SK-N-SH (cell line): ENCODE data around the gene PLCB3. TPM values are rescaled to one million over a fixed set of nuclear protein-coding genes. Genes with fewer than 3 reads are reported as not detected.

Experiments used
- CTCF ChIA-PET: fragments of 300-600, 350-600 bp; formaldehyde crosslinking; extraction: SDS; loops from one replicate; lab custom pipeline; 2021; lab: Yijun Ruan, JAX
- POLR2A ChIA-PET: fragments of 350-600 bp; sonication (Branson Sonifier 250); formaldehyde crosslinking; extraction: SDS; loops from one replicate; lab custom pipeline; 2020; ENCODE audit warnings: antibody characterized with exemption, inconsistent platforms; lab: Yijun Ruan, JAX
- DNase-seq: peaks from one replicate; pipeline ENCODE4 v3.0.0; 2012
- H2AFZ ChIP-seq: fragments of 200-600 bp; sonication (generic); 2 replicates; pipeline ENCODE4 v1.8.1; 2016; ENCODE audit warnings: antibody characterized with exemption, mild to moderate bottlenecking, low read depth
- H3F3A ChIP-seq: fragments of 200-600 bp; sonication (generic); replicated peaks from 2 replicates; pipeline ENCODE3; 2016; ENCODE audit warnings: antibody characterized with exemption, mild to moderate bottlenecking; ENCODE audit not compliant: insufficient read depth
- H3K27ac ChIP-seq, 2 experiments: fragments of 200-500 bp in 1 of 2; fragments of 200-600 bp in 1 of 2; sonication (Bioruptor generic) in 1 of 2; sonication (generic), shearing (Covaris generic) in 1 of 2; 2 replicates each; pipeline versions ENCODE4 v1.5.1 to v1.6.1; 2014 to 2016; ENCODE audit warnings: low read depth in 2 of 2, inconsistent platforms in 1 of 2, low read length in 1 of 2, mild to moderate bottlenecking in 1 of 2, mixed read lengths in 1 of 2
- H3K27me3 ChIP-seq: fragments of 200-600 bp; sonication (generic), shearing (Covaris generic); 2 replicates; pipeline ENCODE4 v1.6.1; 2016; ENCODE audit warnings: mixed run types; ENCODE audit not compliant: insufficient read depth
- H3K36me3 ChIP-seq, 2 experiments: fragments of 200-500 bp in 1 of 2; fragments of 200-600 bp in 1 of 2; sonication (Bioruptor generic) in 1 of 2; sonication (generic) in 1 of 2; replicated peaks in 1 of 2; 2 replicates each; pipeline versions ENCODE3 to v1.5.1; 2014 to 2016; ENCODE audit warnings: low read length in 1 of 2, mild to moderate bottlenecking in 1 of 2; ENCODE audit not compliant: insufficient read depth in 2 of 2, control insufficient read depth in 1 of 2
- H3K4me1 ChIP-seq, 2 experiments: fragments of 200-500 bp in 1 of 2; fragments of 200-600 bp in 1 of 2; sonication (Bioruptor generic) in 1 of 2; sonication (generic), shearing (Covaris generic) in 1 of 2; 2 replicates each; pipeline versions ENCODE4 v1.5.1 to v1.6.1; 2014 to 2016; ENCODE audit warnings: low read depth in 1 of 2, low read length in 1 of 2, mixed run types in 1 of 2; ENCODE audit not compliant: insufficient read depth in 2 of 2, control insufficient read depth in 1 of 2
- H3K4me2 ChIP-seq: fragments of 200-600 bp; sonication (generic), shearing (Covaris generic); 2 replicates; pipeline ENCODE4 v1.6.1; 2017; ENCODE audit warnings: mixed run types
- H3K4me3 ChIP-seq, 2 experiments: fragments of 200-500 bp in 1 of 2; fragments of 200-600 bp in 1 of 2; sonication (Bioruptor generic) in 1 of 2; sonication (generic), shearing (Covaris generic) in 1 of 2; 2 replicates each; pipeline versions ENCODE4 v1.5.1 to v1.8.1; 2014 to 2016; ENCODE audit warnings: low read depth in 2 of 2, inconsistent platforms in 1 of 2, low read length in 1 of 2, mild to moderate bottlenecking in 1 of 2, mixed read lengths in 1 of 2, moderate library complexity in 1 of 2
- H3K79me2 ChIP-seq: fragments of 200-600 bp; sonication (generic); 2 replicates; pipeline ENCODE4 v1.8.1; 2017; ENCODE audit warnings: mild to moderate bottlenecking; ENCODE audit not compliant: insufficient read depth
- H3K9ac ChIP-seq: fragments of 200-600 bp; sonication (generic); 2 replicates; pipeline ENCODE4 v1.6.1; 2017; ENCODE audit warnings: mixed run types
- H3K9me2 ChIP-seq: fragments of 200-600 bp; sonication (generic); 2 replicates; pipeline ENCODE4 v1.6.1; 2017; ENCODE audit warnings: mixed run types
- H3K9me3 ChIP-seq: fragments of 200-600 bp; sonication (generic); 2 replicates; pipeline ENCODE4 v1.6.1; 2017; ENCODE audit warnings: mixed run types, mild to moderate bottlenecking, moderate library complexity
- H4K20me1 ChIP-seq: fragments of 200-600 bp; sonication (generic); 2 replicates; pipeline ENCODE4 v1.6.1; 2017; ENCODE audit warnings: mild to moderate bottlenecking, mixed run types; ENCODE audit not compliant: insufficient read depth
- CTCF ChIP-seq: fragments of 200-600 bp; sonication (generic); IDR thresholded peaks from 2 replicates; pipeline ENCODE4 v1.6.1; 2017; ENCODE audit warnings: antibody characterized with exemption, mild to moderate bottlenecking, moderate library complexity
- MAX ChIP-seq: IDR thresholded peaks from 2 replicates; pipeline ENCODE4 v1.4.0; 2012; ENCODE audit warnings: low read depth
- MXI1 ChIP-seq: IDR thresholded peaks from 2 replicates; pipeline ENCODE4 v1.6.1; 2012; ENCODE audit warnings: mild to moderate bottlenecking, low read depth, low read length, improper control_type of control experiment
- POLR2AphosphoS5 ChIP-seq: IDR thresholded peaks from 2 replicates; pipeline ENCODE4 v1.6.1; 2012; ENCODE audit warnings: low read depth, low read length
- RAD21 ChIP-seq: IDR thresholded peaks from 2 replicates; pipeline ENCODE4 v1.6.1; 2012; ENCODE audit warnings: mild to moderate bottlenecking, low read length
- RCOR1 ChIP-seq: fragments of 150-350 bp; IDR thresholded peaks from 2 replicates; pipeline ENCODE4 v1.6.1; 2017; ENCODE audit warnings: antibody characterized with exemption, low read length
- RXRA ChIP-seq: IDR thresholded peaks from 2 replicates; pipeline ENCODE4 v1.4.0; 2012; ENCODE audit warnings: low read depth, mild to moderate bottlenecking, borderline replicate concordance
- SIN3A ChIP-seq: IDR thresholded peaks from 2 replicates; pipeline ENCODE4 v1.6.1; 2012; ENCODE audit warnings: low read depth, mild to moderate bottlenecking, low read length, moderate library complexity, borderline replicate concordance
- SMC3 ChIP-seq: IDR thresholded peaks from 2 replicates; pipeline ENCODE4 v1.6.1; 2012; ENCODE audit warnings: low read depth, low read length, improper control_type of control experiment
- TAF1 ChIP-seq: IDR thresholded peaks from 2 replicates; pipeline ENCODE4 v1.6.1; 2012; ENCODE audit warnings: low read depth, mild to moderate bottlenecking, low read length, moderate library complexity, borderline replicate concordance
- TEAD4 ChIP-seq: IDR thresholded peaks from 2 replicates; pipeline ENCODE4 v1.4.0; 2012; ENCODE audit warnings: mild to moderate bottlenecking, borderline replicate concordance; ENCODE audit not compliant: insufficient read depth
- WGBS: methylation state at CpG from one replicate; pipeline ENCODE4 v1.1.6; 2017; ENCODE audit warnings: low lambda C conversion rate; 5-methylcytosine and 5-hydroxymethylcytosine counted together
- polyA plus RNA-seq, 3 experiments: library from polyadenylated mRNA; depleted of rRNA; stranded (reverse); fragments of >200 nt; gene quantifications; 2 replicates each; pipeline ENCODE4 v1.2.3, GENCODE V29; 2012
- TF ChIP-seq, protein P1 (sequence below): IDR thresholded peaks from 2 replicates; pipeline ENCODE4 v1.4.0; 2012; ENCODE audit warnings: low read depth, borderline replicate concordance

The PLCB3 gene
- polyA plus RNA-seq, 1 of the 3 experiments (the other 2 are of a cell fraction) = 30.4 TPM

GRCh38 chr11:64304316-64305072 lies 53.2 kb downstream of the PLCB3 start:
- WGBS = under 1% methylated on average over 41 of the region's 46 CpGs
- Histone ChIP-seq H3K9me3 (no peaks in the 10 kb centered on the region), H3K4me2 (peak overlapping the region; percentile 84), H3K9me2 (no peaks in the 10 kb centered on the region), H3K4me1 (peaks cover 5 to 18% of the 10 kb centered on the region in 2 experiments; a peak in 2 of 4 replicates), H3K9ac (peak overlapping the region; percentile 68), H3K79me2 (peaks cover 28% of the 10 kb centered on the region; the same call in 1 of the 2 replicates), H3K36me3 (peaks cover 0 to 2% of the 10 kb centered on the region in 2 experiments), H2AFZ (peak overlapping the region; percentile 70; the same call in 1 of the 2 replicates), H3K27ac (peak overlapping the region; percentile 83 to 96), H3F3A (peaks cover 12% of the 10 kb centered on the region), H3K4me3 (peak overlapping the region; percentile 67 to 82), H3K27me3 (no peaks in the 10 kb centered on the region), H4K20me1 (no peaks in the 10 kb centered on the region)
- TF ChIP-seq MXI1 (peak; percentile 57; the same call in 1 of the 2 replicates), TAF1 (peak; percentile 32; the same call in 1 of the 2 replicates), RCOR1 (peak; percentile 21), MAX (peak; percentile 79), SIN3A (no peak; the same call in 1 of the 2 replicates), TEAD4 (no peak), RAD21 (peak; percentile 64), RXRA (no peak), CTCF (peak; percentile 96), SMC3 (peak; percentile 73), POLR2AphosphoS5 (peak; percentile 56)
- TF ChIP-seq, protein P1, sequence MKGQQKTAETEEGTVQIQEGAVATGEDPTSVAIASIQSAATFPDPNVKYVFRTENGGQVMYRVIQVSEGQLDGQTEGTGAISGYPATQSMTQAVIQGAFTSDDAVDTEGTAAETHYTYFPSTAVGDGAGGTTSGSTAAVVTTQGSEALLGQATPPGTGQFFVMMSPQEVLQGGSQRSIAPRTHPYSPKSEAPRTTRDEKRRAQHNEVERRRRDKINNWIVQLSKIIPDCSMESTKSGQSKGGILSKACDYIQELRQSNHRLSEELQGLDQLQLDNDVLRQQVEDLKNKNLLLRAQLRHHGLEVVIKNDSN = peak; percentile 45; the same call in 1 of the 2 replicates
- DNase-seq = peak; percentile 88
- POLR2A ChIA-PET = interaction anchor here (0.6 to 5.8 kb wide), 14 partner anchors 8 to 1232 kb away, joined by 3 to 54 read pairs (median 4); partner anchors contain the start of genes BAD, FKBP2, GPR137 and PRDX5
- CTCF ChIA-PET = interaction anchor here (0.6 to 6.7 kb wide), 40 partner anchors 8 to 813 kb away, joined by 3 to 196 read pairs (median 5); partner anchors contain the start of genes ATG2A, BAD, DNAJC4 and FERMT3
